GM19035 (cell line): ENCODE data around the gene HES1.

Experiments used
- ATAC-seq: cut with Tn5 transposase; IDR thresholded peaks from one replicate; pipeline ENCODE4 v1.9.1; 2021; ENCODE audit not compliant: unreplicated experiment

Gene HES1

GRCh38 chr3:194101592-194102432 is 34.1 kb upstream of the HES1 start:
- ATAC-seq = peak; percentile 6

GRCh38 chr3:194102436-194102835 is 33.5 kb upstream of the HES1 start:
- no peak for ATAC-seq

- no peak for ATAC-seq
Measured at GRCh38 chr3:194103505-194103904, 32.4 kb upstream of the HES1 start.

- no peak for ATAC-seq
Measured at GRCh38 chr3:194103983-194104751, 31.8 kb upstream of the HES1 start.

GRCh38 chr3:194105292-194105691 is 30.7 kb upstream of the HES1 start:
- ATAC-seq = no peak

- ATAC-seq = no peak
Measured at GRCh38 chr3:194107107-194107506, 28.8 kb upstream of the HES1 start.

GRCh38 chr3:194109192-194109863 is 26.6 kb upstream of the HES1 start:
- ATAC-seq = no peak

- ATAC-seq = no peak
Measured at GRCh38 chr3:194110483-194110882, 25.5 kb upstream of the HES1 start.

- no peak for ATAC-seq
Measured at GRCh38 chr3:194111336-194111735, 24.6 kb upstream of the HES1 start.

- ATAC-seq = no peak
Measured at GRCh38 chr3:194112120-194113106, 23.5 kb upstream of the HES1 start.

- ATAC-seq = no peak
Measured at GRCh38 chr3:194114123-194114522, 21.8 kb upstream of the HES1 start.

GRCh38 chr3:194117104-194117845 is 18.7 kb upstream of the HES1 start:
- no peak for ATAC-seq

- no peak for ATAC-seq
Measured at GRCh38 chr3:194118920-194119319, 17.0 kb upstream of the HES1 start.

- ATAC-seq = no peak
Measured at GRCh38 chr3:194119831-194120590, 15.9 kb upstream of the HES1 start.

- ATAC-seq = no peak
Measured at GRCh38 chr3:194120789-194121770, 14.9 kb upstream of the HES1 start.

GRCh38 chr3:194121891-194122631 is 13.9 kb upstream of the HES1 start:
- ATAC-seq = no peak

GRCh38 chr3:194123726-194124125 is 12.2 kb upstream of the HES1 start:
- no peak for ATAC-seq
